HUES6 (cell line): ENCODE measurements around the gene IGSF22.
A peak's percentile ranks its signal among the peaks of the same experiment; 100 is the strongest.

Experiments
- H3K27ac ChIP-seq: 2 replicates; pipeline ENCODE4 v1.7.0; 2013; ENCODE audit warnings: low read depth, mild to moderate bottlenecking, low read length, inconsistent platforms
- H3K27me3 ChIP-seq: 2 replicates; pipeline ENCODE4 v1.6.1; 2013; ENCODE audit warnings: low read length; ENCODE audit not compliant: control insufficient read depth, insufficient read depth
- H3K36me3 ChIP-seq: 2 replicates; pipeline ENCODE4 v1.6.1; 2013; ENCODE audit warnings: low read length; ENCODE audit not compliant: control insufficient read depth, insufficient read depth
- H3K4me1 ChIP-seq: 2 replicates; pipeline ENCODE4 v1.6.1; 2013; ENCODE audit warnings: low read length; ENCODE audit not compliant: control insufficient read depth, insufficient read depth
- H3K4me3 ChIP-seq: 2 replicates; pipeline ENCODE4 v1.5.1; 2013; ENCODE audit warnings: low read depth, low read length
- H3K9ac ChIP-seq: one replicate; pipeline ENCODE4 v1.6.1; 2013; ENCODE audit warnings: mild to moderate bottlenecking, low read length
- H3K9me3 ChIP-seq: 2 replicates; pipeline ENCODE4 v1.6.1; 2013; ENCODE audit warnings: low read depth, low read length; ENCODE audit not compliant: control insufficient read depth, insufficient read depth

IGSF22 gene

GRCh38 chr11:18729426-18729825, 3.4 kb upstream of the IGSF22 start:
- H3K4me1 ChIP-seq = peaks cover 16% of the 10 kb centered on the region
- H3K27me3 ChIP-seq = no peaks in the 10 kb centered on the region
- no peak overlapping the region for H3K9ac ChIP-seq
- no peaks in the 10 kb centered on the region for H3K36me3 ChIP-seq
- no peaks in the 10 kb centered on the region for H3K9me3 ChIP-seq
- no peak overlapping the region for H3K4me3 ChIP-seq
- H3K27ac ChIP-seq = no peak overlapping the region

GRCh38 chr11:18728658-18729057, 2.7 kb upstream of the IGSF22 start:
- H3K4me3 ChIP-seq = no peak overlapping the region
- H3K27me3 ChIP-seq = no peaks in the 10 kb centered on the region
- H3K4me1 ChIP-seq = peaks cover 16% of the 10 kb centered on the region
- no peak overlapping the region for H3K27ac ChIP-seq
- no peaks in the 10 kb centered on the region for H3K9me3 ChIP-seq
- no peak overlapping the region for H3K9ac ChIP-seq
- H3K36me3 ChIP-seq = no peaks in the 10 kb centered on the region

GRCh38 chr11:18727479-18728236, 1.7 kb upstream of the IGSF22 start:
- Histone ChIP-seq H3K9me3 (no peaks in the 10 kb centered on the region), H3K27me3 (no peaks in the 10 kb centered on the region), H3K4me1 (peaks cover 16% of the 10 kb centered on the region), H3K4me3 (no peak overlapping the region), H3K36me3 (no peaks in the 10 kb centered on the region), H3K27ac (no peak overlapping the region), H3K9ac (no peak overlapping the region)

- Histone ChIP-seq H3K27me3 (peaks cover 14% of the 10 kb centered on the region), H3K9me3 (no peaks in the 10 kb centered on the region), H3K9ac (no peak overlapping the region), H3K4me3 (no peak overlapping the region), H3K27ac (no peak overlapping the region), H3K4me1 (peaks cover 21% of the 10 kb centered on the region), H3K36me3 (no peaks in the 10 kb centered on the region)
Observed at GRCh38 chr11:18723991-18724390, 2.0 kb downstream of the IGSF22 start.

GRCh38 chr11:18722293-18722637, 3.7 kb downstream of the IGSF22 start:
- no peak overlapping the region for H3K9ac ChIP-seq
- H3K27me3 ChIP-seq = peaks cover 28% of the 10 kb centered on the region
- peak overlapping the region; percentile 57 for H3K4me3 ChIP-seq
- no peak overlapping the region for H3K27ac ChIP-seq
- no peaks in the 10 kb centered on the region for H3K9me3 ChIP-seq
- no peaks in the 10 kb centered on the region for H3K36me3 ChIP-seq
- H3K4me1 ChIP-seq = peaks cover 15% of the 10 kb centered on the region

GRCh38 chr11:18721561-18722292, 4.3 kb downstream of the IGSF22 start:
- Histone ChIP-seq H3K36me3 (no peaks in the 10 kb centered on the region), H3K9ac (peak overlapping the region; percentile 2), H3K27ac (no peak overlapping the region), H3K4me3 (peak overlapping the region; percentile 57), H3K4me1 (peaks cover 14% of the 10 kb centered on the region), H3K9me3 (no peaks in the 10 kb centered on the region), H3K27me3 (peaks cover 33% of the 10 kb centered on the region)

- Histone ChIP-seq H3K4me1 (peaks cover 8% of the 10 kb centered on the region), H3K4me3 (peak overlapping the region; percentile 57), H3K27ac (no peak overlapping the region), H3K27me3 (peaks cover 41% of the 10 kb centered on the region), H3K9me3 (no peaks in the 10 kb centered on the region), H3K9ac (peak overlapping the region; percentile 2), H3K36me3 (no peaks in the 10 kb centered on the region)
Observed at GRCh38 chr11:18720808-18721560, 5.0 kb downstream of the IGSF22 start.

- H3K9ac ChIP-seq = no peak overlapping the region
- peaks cover 5% of the 10 kb centered on the region for H3K4me1 ChIP-seq
- H3K27ac ChIP-seq = no peak overlapping the region
- H3K36me3 ChIP-seq = no peaks in the 10 kb centered on the region
- no peaks in the 10 kb centered on the region for H3K9me3 ChIP-seq
- H3K4me3 ChIP-seq = peak overlapping the region; percentile 57
- H3K27me3 ChIP-seq = peaks cover 47% of the 10 kb centered on the region
Observed at GRCh38 chr11:18720091-18720807, 5.7 kb downstream of the IGSF22 start.

GRCh38 chr11:18715476-18715875, 10.5 kb downstream of the IGSF22 start:
- no peak overlapping the region for H3K27ac ChIP-seq
- H3K9me3 ChIP-seq = no peaks in the 10 kb centered on the region
- H3K9ac ChIP-seq = no peak overlapping the region
- no peak overlapping the region for H3K4me3 ChIP-seq
- H3K27me3 ChIP-seq = peaks cover 74% of the 10 kb centered on the region
- H3K36me3 ChIP-seq = no peaks in the 10 kb centered on the region
- H3K4me1 ChIP-seq = peaks cover under 1% of the 10 kb centered on the region

GRCh38 chr11:18714443-18714780, 11.6 kb downstream of the IGSF22 start:
- H3K4me3 ChIP-seq = no peak overlapping the region
- no peaks in the 10 kb centered on the region for H3K4me1 ChIP-seq
- H3K9me3 ChIP-seq = no peaks in the 10 kb centered on the region
- no peak overlapping the region for H3K9ac ChIP-seq
- peaks cover 69% of the 10 kb centered on the region for H3K27me3 ChIP-seq
- H3K27ac ChIP-seq = no peak overlapping the region
- H3K36me3 ChIP-seq = no peaks in the 10 kb centered on the region
